Activated naive CD8-positive, alpha-beta T cell treated with anti-CD3 and anti-CD28 coated beads, Interleukin-2, amount 50 U/mL, for 16 hours (primary cell): ENCODE measurements around the gene CBX8.

ENCODE experiments used
- DNase-seq: peaks from one replicate; pipeline ENCODE4 v3.0.0-alpha.2; 2020; ENCODE audit warnings: low read depth, low spot score

CBX8 gene

DNA sequence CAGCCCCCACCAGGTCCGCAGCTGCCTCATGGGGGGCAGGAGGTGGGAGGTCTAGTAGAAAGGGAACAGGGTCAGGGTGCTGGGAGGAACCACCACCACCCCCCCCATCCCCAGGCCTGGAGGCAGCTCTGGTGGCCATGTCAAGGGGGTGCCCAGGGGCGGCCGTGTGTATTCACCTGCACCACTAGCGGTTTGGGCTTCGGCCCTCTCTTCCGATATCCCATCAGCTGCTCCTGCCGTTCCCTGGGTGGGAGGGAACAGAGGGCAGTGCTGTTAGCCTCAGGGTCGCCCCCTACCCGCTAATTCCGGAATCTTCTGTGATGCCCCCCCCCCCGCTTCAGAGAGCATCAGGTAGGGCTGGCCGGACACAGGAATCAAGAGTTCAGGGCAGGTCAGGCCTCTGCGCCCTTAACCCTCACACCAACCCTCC, 38.6 kb upstream of the CBX8 start:
- DNase-seq = no peak

DNA sequence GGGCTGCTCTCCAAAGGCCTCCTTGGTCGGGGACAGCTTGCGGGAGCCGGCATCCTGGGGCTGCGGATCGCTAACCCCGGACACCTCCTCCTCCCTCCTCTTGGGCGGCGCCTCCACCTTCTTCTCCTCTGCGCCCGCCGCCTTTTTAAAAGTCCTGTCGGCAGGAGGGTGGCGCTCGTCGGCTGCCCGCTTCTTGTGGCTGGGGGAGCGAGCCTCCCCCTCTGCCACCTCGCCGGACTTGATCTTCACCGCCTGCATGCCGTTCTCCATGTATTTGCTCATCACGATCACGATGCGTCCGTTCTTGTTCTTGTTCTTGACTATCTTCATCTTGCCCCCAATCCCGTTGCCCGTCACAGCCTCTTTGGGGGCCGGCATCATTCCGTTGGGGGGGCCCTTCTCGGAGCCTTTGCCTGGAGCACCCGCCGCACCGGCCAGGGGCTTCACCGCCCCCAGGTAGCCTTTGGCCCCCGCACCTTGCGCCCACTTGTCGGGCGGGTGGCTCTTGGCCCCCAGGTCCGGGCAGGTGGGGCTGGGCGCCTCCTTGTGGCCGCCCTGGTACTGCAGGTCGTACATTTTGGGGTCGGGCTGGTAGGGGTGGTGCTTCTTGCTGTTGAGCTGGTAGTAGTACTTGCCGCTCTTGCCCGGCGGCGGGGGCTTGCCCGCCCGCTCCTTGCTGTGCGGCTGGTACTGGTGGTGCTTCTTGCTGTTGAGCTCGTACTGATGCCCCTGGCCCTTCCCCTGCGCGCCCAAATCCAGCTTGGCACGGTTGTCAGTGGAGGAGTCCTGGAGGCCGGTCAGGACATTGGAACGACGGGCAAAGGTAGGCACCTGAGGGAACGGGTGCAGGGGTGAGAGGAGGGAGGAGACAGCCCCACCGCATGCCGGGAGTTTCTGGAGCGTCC, 37.9 kb upstream of the CBX8 start:
- no peak for DNase-seq

DNA sequence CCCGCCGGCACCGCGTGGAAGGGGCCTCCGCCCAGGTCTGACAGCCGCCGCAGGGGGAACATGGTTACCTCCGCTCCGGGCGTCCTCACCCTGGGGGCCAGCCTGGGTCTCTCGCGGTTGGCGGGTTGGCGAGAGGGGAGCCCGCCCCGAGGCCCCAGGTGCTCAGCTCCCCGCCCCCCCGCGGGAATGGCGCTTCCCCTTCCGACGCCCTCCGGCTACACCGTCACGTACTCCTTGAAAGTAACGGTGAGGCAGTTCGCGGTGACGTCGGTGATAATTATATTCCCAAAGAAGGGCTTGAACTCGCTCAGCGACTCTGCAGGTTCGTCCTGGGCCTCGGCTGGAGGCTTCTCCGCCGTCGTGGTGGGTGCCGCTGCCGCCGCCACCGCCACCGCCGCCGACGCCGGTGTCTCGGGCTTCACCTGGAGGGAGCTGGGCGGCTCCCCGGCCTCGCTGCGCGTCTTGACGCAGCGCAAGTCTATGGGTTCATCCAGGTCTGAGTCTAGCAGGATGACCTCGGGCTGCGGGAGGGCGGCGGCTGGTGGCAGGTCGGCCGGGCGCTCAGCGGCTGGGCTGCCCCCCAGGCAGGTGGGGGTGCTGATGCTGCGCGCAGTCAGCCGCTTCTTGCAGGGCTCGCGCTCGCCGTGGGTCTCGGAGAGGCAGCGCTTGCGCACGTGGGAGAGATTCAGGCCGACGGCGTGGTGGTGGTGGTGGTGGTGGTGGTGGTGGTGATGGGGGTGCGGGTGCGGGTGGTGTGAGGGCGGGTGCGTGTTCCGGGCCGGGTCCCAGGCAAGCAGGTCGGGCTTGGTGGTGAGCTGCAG, 37.1 kb upstream of the CBX8 start:
- no peak for DNase-seq

DNA sequence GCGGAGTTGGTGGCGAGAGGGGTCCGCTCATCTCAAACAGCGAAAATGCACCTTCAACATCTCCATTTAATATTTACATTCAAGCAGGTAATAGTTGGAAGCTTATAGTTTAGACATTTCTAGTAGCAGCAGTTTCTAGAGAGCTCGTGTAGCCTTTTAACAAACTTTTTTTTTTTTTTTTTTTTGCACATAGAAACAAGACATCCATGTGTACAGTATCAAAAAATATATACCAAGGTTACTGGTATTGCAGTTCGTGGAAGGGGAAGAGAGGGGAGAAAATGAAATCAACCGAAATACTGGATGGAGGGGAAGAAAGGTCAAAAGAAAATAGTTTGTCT, 36.2 kb upstream of the CBX8 start:
- DNase-seq = no peak

DNA sequence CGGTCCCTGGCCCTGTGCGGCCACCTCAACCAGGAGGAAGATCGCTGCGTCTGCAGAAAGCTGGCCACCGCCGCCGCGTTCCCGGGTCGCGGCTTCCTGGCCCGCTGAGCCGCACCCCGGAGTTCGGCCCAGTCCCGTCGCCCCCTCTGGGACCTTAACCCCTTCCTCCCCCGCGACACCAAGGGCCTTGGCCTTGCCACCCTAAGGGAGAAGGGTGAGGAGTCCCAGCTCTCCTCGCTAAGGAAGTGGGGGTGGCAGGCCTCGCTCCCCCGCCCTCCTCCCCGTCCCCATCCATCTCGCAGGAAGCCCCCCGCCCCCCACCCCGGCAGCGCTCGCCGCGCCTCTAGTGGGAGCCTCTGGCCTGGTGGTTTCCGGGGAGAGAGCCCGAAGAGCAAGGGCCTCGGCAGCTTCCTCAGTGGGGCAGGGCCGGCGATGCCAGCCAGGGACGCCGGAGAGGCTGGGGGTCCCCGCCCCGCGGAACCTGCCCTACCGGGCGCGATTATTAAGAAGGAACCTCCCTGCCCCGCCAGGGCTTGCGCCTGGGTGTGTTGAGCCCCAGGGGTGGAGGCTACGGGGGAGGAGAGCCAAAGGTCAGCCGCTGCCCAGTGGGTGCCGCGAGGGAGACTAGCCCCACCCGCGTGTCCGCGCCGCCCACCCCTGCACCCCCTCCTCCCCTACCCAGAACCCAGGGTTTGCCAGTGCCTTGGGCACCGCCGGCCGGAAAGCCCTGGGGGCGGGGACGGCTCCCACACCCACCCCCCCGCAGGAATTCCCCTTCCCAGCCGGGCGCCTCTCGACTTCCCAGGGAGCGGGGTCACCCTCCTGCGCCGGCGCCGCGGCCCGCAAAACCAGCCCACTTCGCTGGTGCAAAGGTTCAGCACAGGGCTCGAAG, 35.6 kb upstream of the CBX8 start:
- DNase-seq = no peak

DNA sequence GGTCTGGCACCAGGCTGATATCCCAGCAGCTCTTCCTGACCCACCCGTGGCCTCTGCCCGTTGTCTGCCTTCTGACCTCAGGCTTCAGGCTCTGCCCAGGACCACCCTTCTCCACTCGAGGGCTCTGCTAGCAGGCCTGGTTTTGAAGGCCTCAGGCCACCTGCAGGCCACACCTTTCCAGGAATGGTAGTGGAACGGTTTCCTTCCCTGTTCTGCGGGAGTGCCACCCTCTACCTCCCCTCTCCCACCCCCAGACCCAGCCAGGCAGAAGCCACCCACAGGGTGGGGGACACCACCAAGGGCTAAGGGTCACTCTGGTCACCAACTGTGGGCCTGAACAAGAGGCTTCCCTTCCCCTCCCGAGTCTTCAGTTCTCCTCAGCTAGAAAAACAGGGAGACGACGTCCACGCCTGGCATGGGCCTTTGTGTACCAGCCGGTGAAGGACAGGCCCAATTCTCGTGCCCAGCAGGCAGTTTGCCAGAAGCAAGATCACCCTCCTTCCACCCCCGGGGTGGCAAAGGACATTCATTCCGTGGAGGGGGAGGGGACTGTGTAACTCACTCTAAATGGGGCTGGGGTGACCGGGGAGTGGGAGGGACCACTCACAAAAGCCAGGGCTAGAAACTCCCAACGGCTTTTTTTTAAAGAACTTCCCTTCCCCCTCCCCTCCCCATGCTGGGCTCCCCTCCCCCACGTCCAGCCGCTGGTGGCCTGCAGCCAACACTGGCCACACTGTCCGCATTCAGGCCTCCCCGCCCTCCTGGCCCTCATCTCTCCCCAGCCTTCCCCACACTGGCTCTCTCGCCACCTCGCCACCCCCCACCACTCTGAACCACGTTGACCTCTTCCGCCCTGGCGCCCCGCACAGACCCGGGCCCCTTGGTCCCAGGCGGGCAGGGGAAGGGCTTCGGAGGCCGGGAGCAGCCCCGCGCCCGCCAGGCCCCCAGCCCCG, 34.7 kb upstream of the CBX8 start:
- DNase-seq = no peak

DNA sequence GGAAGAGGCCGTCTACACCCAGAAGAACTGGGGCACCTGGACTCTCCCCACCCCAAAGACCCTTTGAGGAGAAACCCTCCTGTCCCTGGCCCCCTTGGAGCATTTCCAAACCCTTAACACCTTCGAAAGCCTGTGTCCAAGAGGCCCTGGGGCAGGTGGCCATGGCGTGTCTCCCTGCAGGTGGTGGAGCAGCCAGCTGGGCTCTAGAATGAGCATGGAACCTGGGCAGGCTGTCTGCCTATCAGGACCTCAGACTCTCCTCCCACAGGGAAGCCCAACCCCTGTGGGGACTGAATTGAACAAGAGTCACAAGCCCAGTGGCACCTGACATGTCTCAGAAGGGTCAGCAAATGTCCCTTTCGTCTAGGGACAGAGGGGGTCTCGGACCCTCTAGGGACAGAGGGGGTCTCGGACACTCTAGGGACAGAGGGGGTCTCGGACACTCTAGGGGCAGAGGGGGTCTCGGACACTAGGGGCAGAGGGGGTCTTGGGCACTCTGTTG, 33.9 kb upstream of the CBX8 start:
- no peak for DNase-seq

DNA sequence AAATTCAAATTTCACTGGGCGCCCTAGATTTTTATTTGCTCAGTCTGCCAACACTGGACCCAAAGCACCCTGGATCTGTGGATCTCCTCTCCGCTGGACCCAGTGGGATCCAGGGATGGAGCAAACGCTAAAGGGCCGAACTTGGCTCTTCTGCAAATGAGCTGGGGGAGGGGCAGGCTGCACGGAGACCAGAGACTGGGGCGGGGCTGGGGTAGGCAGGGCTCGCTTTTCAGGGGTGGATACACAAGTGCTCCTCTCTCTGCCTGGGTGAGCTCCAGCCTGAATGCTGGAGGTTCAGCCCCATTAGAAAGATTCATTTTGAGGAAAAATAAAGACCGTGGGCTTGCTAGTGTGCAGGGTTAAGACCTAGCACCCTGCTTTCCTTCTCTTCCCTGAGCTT, 33.4 kb upstream of the CBX8 start:
- DNase-seq = no peak

DNA sequence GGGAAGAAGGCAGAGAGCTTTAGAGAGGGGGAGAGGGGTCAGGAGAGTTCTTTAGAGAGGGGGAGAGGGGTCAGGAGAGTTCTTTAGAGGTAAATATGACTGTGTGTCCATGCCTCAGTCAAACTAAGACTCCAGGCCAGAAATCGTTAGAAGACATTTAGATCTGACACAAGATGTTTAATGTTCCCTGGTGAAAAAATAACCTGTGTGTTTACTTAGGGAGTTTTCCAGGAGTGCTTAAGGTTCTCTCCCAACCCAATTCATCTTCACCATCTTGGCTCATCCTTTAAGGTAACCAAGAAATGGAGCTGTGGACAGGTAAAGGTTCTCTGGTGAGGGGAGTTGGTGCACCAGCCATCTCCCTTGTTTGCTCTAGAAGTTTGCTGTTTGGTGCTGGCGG, 32.6 kb upstream of the CBX8 start:
- no peak for DNase-seq

DNA sequence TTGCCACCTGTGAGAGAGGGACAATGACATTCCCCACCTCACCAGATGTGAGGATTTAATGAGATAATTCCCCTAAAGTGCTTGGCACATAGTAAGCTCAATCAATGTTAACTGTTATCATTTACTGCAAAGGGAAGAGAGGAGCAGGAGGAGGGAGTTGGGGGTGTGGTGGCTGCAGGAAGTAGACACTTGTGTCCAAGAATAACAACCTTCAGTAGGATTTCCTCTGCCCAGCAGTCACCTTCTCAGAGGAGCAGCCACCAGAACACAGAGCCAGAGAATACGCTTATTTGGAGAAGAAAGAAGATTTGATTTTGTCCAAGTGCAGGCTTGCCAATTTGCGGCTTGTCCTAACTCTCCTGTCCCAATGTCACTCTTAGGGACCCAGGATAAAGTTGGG, 32.1 kb upstream of the CBX8 start:
- DNase-seq = no peak

DNA sequence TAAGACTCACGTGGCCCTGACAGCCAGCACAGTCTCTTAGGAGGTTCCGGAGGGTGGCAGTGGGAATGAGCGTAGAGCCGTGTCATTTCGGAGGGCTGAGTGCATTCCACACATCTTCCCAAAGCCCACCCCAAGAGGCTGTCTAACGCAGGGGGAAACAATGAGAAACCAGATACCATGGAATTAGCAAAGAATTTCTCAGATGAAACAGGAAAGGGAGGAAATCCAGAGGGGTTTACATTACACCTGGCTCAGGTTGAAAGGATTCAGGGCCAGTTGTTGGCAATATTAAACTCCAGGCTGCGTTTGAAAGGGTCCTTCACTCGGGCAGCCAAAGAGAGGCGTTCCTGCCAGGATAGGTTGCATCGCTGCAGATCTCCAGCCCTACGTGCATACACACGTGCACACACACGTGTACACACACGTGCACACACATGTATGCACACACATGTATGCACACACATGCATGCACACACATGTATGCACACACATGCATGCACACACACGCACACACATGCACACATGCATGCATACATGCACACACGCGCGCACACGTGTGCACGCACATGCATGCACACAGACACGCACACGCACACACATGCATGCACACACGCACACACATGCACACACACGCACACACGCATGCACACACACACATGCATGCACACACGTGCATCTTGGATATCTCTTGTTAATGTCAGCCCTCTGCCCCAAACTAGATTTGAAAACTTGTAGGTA, 30.1 kb upstream of the CBX8 start:
- no peak for DNase-seq

DNA sequence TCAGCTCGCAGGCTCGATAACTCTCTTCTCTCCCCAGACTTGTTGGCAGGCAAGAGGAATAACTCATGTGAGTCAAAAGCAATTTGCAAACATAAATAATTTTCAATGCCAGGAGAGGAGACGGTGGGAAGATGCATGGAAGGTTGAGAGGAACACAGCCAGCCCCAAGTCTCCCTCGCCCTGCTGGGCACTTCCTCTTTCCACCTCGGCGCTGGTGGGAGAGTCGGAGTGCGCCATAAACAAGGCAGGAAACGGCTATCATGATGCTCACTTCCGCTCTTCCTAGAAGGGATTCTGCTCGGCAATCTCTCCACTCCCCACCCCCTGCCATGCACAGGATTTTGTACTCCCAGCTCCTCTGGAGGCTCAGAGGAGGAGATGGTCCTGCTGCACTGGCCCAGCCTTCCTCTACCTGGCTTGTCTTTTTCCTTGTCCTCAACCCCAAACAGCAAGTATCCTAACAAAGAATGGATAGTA, 29.4 kb upstream of the CBX8 start:
- no peak for DNase-seq

DNA sequence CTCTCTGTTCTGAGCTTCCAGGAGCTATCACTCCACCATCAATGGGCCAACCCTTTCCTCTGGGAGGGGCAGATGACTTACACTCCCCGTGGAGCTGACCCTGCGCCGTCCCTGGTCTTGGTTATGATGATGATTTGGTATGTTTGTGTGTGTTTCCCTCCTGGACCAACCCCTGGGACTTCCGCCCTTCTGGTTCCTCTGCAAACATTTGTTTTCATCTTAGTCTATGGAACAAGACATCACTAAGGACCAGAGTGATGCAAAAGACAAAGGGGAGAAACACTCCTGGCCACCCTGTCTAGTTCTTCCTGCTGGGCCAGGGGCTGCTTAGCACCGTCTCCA, 28.7 kb upstream of the CBX8 start:
- DNase-seq = no peak

DNA sequence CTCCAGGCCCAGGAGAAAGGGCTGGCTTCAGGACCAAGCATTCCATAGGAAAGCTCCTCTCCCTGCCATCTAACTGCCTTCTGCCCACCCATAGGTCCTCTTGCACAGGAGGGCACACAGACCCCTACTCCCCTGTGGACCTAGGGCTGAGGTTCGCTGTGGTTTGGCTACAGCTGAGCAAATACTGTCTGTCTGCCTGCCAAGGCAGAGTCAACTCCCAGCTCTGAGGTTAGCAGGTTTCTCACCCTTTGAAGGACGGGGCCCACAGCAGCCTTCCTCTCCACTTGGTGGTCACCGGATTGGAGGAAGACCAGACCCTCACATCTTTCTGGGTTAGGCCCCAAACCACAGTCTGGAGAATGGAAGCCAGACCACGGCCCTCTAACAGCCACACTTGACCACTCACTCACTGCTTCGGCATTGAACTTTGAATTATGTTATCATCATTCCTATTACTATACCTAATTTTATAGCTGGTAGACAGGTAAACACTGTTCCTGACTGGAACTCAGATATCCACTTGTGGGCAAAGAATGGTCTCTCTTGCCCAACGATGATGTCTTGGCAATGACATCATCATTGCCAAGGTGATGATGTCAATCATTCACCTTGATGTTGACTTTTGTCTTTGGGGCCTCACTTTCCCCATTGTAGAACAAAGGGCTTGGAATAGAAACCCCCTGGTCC, 28.2 kb upstream of the CBX8 start:
- DNase-seq = no peak

DNA sequence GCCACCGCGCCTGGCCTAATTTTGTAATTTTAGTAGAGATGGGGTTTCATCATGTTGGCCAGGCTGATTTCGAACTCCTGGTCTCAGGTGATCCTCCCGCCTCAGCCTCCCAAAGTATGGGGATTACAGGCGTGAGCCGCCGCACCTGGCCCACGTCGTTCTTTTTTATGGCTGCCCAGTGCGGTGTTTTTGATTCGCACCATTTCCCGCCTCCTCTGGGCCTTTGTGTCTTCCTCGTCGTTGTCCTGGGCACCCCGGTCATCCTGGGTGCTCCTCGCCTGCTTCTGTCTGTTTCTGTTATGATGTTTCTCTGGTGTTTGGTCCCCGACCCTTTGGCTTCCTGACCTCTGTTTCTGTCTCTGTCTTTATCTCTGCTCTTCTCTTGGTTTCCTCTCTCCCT, 27.4 kb upstream of the CBX8 start:
- DNase-seq = no peak

DNA sequence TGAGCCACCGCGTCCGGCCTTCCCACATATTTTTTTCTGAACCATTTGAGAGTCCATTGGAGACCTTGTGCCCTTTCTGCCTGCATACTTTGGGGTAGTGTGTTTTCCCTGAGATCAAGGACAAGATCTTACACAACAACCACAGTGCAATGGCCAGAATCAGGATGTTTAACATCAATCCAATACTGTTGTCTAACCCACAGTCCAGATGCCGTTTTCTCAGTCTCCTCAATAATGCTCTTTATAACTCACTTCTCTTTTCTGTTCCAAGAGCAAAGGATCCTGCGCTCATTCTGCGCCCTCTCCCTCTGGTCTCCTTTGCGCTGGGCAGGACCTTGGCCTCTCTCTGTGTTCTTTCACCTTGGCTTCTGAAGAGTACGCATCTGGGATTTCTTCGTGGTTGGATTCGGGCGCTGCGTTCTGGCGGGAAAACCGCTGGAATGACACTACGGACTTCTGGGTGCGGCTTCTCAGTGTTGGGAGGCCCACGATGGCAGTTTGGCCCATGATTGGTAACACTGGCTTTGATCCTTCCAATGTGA, 25.8 kb upstream of the CBX8 start:
- no peak for DNase-seq

DNA sequence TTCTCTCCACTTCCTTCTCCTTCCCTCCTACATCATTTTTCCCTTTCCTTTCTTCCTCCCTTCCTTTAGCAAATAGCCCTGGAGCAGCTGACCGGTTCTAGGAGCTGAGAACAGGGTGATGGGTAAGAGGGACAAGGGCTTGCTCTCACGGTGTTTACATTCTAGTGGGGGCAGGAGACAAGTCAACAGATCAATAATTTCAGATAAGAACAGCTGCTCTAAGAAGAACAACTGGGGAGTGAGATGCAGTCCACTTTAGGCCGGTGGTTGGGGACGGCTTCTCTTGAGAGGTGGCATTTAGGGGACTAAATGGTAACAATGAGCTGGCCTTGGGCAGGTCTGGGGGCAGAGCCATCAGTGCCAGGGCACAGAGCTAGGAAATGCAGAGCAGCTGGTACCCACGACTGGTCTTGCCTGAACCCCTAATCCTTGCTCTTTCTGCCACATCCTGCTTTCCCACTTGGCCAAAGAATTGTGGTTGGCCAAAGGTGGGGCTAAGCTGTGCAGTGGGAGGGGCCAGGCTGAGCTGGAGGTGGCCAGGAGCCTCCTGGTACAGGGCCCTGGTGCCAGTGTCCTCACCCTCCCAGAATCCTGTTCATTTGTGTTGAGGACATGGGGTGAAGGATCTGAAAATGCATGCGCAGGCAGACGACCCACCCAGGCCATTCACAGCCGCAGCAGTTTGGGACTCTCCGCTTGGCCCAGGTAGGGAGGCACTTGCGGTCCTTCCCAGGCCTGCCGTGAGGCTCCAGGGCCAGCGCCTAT, 24.6 kb upstream of the CBX8 start:
- no peak for DNase-seq

DNA sequence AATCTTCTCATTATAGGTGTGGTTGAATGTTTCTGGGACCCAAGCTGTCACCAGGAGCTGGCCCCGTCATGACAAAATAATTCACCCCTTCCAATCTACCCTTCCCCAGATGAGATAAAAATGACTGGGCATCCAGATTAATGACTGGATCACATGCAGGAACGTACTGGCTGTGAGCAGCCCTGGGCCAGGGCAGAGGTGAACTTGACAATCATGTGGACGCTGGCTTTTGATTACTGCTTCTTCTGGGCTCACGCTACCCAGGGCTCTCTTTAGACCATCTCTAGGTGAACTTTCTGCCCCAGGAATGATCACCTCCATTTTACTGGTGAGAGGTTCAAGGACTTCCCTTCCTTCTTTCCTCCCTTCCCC, 24.1 kb upstream of the CBX8 start:
- no peak for DNase-seq
